HEK293 (cell line): Measurements from ENCODE around the gene TNNT2.

Source experiments
- CTCF ChIA-PET: fragments of 350-600 bp; formaldehyde crosslinking; extraction: SDS; loops from one replicate; lab custom pipeline; 2021; ENCODE audit warnings: antibody characterized with exemption; lab: Yijun Ruan, JAX
- POLR2A ChIA-PET: fragments of 300-600 bp; formaldehyde crosslinking; extraction: SDS; loops from one replicate; lab custom pipeline; 2020; ENCODE audit warnings: antibody characterized with exemption, inconsistent platforms; lab: Yijun Ruan, JAX
- H3K27ac ChIP-seq: fragments of 200-500 bp; sonication (Bioruptor generic); 2 replicates; pipeline ENCODE4 v1.5.1; 2014; ENCODE audit warnings: low read depth, low read length, control low read depth, inconsistent platforms; ENCODE audit errors: extremely low read depth
- H3K36me3 ChIP-seq, 2 experiments: fragments of 200-500 bp in 1 of 2; sonication (Bioruptor generic) in 1 of 2; 1 replicate in 1 of 2; 2 replicates in 1 of 2; pipeline ENCODE4 v1.5.1; 2014 to 2017; ENCODE audit warnings: inconsistent platforms in 2 of 2, low read length in 2 of 2; ENCODE audit not compliant: control insufficient read depth in 2 of 2, insufficient read depth in 1 of 2
- H3K4me1 ChIP-seq: fragments of 200-500 bp; sonication (Bioruptor generic); 2 replicates; pipeline ENCODE4 v1.5.1; 2014; ENCODE audit warnings: mild to moderate bottlenecking, low read length, inconsistent platforms; ENCODE audit not compliant: control insufficient read depth, insufficient read depth
- H3K4me3 ChIP-seq: 2 replicates; pipeline ENCODE4 v1.5.1; 2011; ENCODE audit warnings: low read depth, mild to moderate bottlenecking, control low read depth, low read length, moderate library complexity
- H3K9me3 ChIP-seq: fragments of 200-500 bp; sonication (Bioruptor generic); 2 replicates; pipeline ENCODE4 v1.5.1; 2014; ENCODE audit warnings: low read depth, low read length, inconsistent platforms; ENCODE audit not compliant: control insufficient read depth, insufficient read depth
- GLI4 ChIP-seq: fragments of 450-650 bp; formaldehyde crosslinking; IDR thresholded peaks from 2 replicates; pipeline ENCODE4 v1.5.1; 2016; ENCODE audit warnings: missing biosample characterization, missing genetic modification characterization
- KLF1 ChIP-seq: fragments of 450-650 bp; formaldehyde crosslinking; IDR thresholded peaks from 2 replicates; pipeline ENCODE4 v1.5.1; 2016; ENCODE audit warnings: missing biosample characterization, missing genetic modification characterization
- PRDM1 ChIP-seq: fragments of 450-650 bp; formaldehyde crosslinking; IDR thresholded peaks from 2 replicates; pipeline ENCODE4; 2016; ENCODE audit warnings: missing biosample characterization, missing genetic modification characterization
- ZBTB26 ChIP-seq: fragments of 450-650 bp; formaldehyde crosslinking; optimal IDR thresholded peaks from 2 replicates; pipeline ENCODE3; 2016; ENCODE audit warnings: missing biosample characterization, mild to moderate bottlenecking, missing genetic modification characterization
- ZIC2 ChIP-seq: fragments of 450-650 bp; formaldehyde crosslinking; IDR thresholded peaks from 2 replicates; pipeline ENCODE4 v1.5.1; 2016; ENCODE audit warnings: missing biosample characterization, missing genetic modification characterization
- ZNF114 ChIP-seq: fragments of 450-650 bp; formaldehyde crosslinking; IDR thresholded peaks from 2 replicates; pipeline ENCODE4 v1.5.0; 2017; ENCODE audit warnings: missing biosample characterization, missing genetic modification characterization
- ZNF211 ChIP-seq: fragments of 450-650 bp; formaldehyde crosslinking; IDR thresholded peaks from 2 replicates; pipeline ENCODE4 v1.5.1; 2016; ENCODE audit warnings: low read depth, missing biosample characterization, missing genetic modification characterization
- ZNF341 ChIP-seq: fragments of 450-650 bp; formaldehyde crosslinking; IDR thresholded peaks from 2 replicates; pipeline ENCODE4; 2016; ENCODE audit warnings: low read depth, missing biosample characterization, missing genetic modification characterization
- ZNF416 ChIP-seq: fragments of 450-650 bp; formaldehyde crosslinking; IDR thresholded peaks from 2 replicates; pipeline ENCODE4 v1.5.1; 2016; ENCODE audit warnings: missing biosample characterization, missing genetic modification characterization
- ZNF423 ChIP-seq: fragments of 450-650 bp; formaldehyde crosslinking; IDR thresholded peaks from 2 replicates; pipeline ENCODE4 v1.5.1; 2016; ENCODE audit warnings: missing biosample characterization, missing genetic modification characterization
- ZNF426 ChIP-seq: fragments of 450-650 bp; formaldehyde crosslinking; IDR thresholded peaks from 2 replicates; pipeline ENCODE4 v1.5.1; 2017; ENCODE audit warnings: missing biosample characterization, missing genetic modification characterization, mild to moderate bottlenecking, inconsistent platforms, moderate library complexity
- ZNF513 ChIP-seq: fragments of 450-650 bp; IDR thresholded peaks from 2 replicates; pipeline ENCODE4 v1.5.1; 2018; ENCODE audit warnings: missing biosample characterization, missing genetic modification characterization
- ZNF596 ChIP-seq: fragments of 450-650 bp; IDR thresholded peaks from 2 replicates; pipeline ENCODE4 v1.5.0; 2018; ENCODE audit warnings: missing biosample characterization, mild to moderate bottlenecking, missing genetic modification characterization, moderate library complexity
- ZNF660 ChIP-seq: fragments of 450-650 bp; IDR thresholded peaks from 2 replicates; pipeline ENCODE4 v1.5.1; 2018; ENCODE audit warnings: missing biosample characterization, mild to moderate bottlenecking, missing genetic modification characterization
- TF ChIP-seq, protein P1 (sequence below): fragments of 450-650 bp; formaldehyde crosslinking; IDR thresholded peaks from 2 replicates; pipeline ENCODE4 v1.5.0; 2017; ENCODE audit warnings: missing biosample characterization, missing genetic modification characterization, borderline replicate concordance
- TF ChIP-seq, protein P2 (sequence below): fragments of 450-650 bp; formaldehyde crosslinking; IDR thresholded peaks from 2 replicates; pipeline ENCODE4 v1.5.1; 2016; ENCODE audit warnings: missing biosample characterization, missing genetic modification characterization
- TF ChIP-seq, protein P3 (sequence below): fragments of 450-650 bp; formaldehyde crosslinking; IDR thresholded peaks from 2 replicates; pipeline ENCODE4 v1.5.1; 2016; ENCODE audit warnings: missing biosample characterization, missing genetic modification characterization, low read depth

TNNT2 gene

GRCh38 chr1:201336711-201337450 is 40.6 kb downstream of the TNNT2 start (continued):
- TF ChIP-seq ZIC2 (tag by site-specific recombination) (no peak), KLF1 (no peak), ZNF114 (no peak)
- TF ChIP-seq, protein P1, sequence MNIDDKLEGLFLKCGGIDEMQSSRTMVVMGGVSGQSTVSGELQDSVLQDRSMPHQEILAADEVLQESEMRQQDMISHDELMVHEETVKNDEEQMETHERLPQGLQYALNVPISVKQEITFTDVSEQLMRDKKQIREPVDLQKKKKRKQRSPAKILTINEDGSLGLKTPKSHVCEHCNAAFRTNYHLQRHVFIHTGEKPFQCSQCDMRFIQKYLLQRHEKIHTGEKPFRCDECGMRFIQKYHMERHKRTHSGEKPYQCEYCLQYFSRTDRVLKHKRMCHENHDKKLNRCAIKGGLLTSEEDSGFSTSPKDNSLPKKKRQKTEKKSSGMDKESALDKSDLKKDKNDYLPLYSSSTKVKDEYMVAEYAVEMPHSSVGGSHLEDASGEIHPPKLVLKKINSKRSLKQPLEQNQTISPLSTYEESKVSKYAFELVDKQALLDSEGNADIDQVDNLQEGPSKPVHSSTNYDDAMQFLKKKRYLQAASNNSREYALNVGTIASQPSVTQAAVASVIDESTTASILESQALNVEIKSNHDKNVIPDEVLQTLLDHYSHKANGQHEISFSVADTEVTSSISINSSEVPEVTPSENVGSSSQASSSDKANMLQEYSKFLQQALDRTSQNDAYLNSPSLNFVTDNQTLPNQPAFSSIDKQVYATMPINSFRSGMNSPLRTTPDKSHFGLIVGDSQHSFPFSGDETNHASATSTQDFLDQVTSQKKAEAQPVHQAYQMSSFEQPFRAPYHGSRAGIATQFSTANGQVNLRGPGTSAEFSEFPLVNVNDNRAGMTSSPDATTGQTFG = no peak

- no peaks in the 10 kb centered on the region for H3K9me3 ChIP-seq
- H3K36me3 ChIP-seq = no peaks in the 10 kb centered on the region
- CTCF ChIA-PET = interaction anchor here (4.0 kb wide), 1 partner anchor 11 kb away, joined by 18 read pairs; no protein-coding TSS in a partner anchor
- no peak overlapping the region for H3K27ac ChIP-seq
- POLR2A ChIA-PET = no interaction called here
- TF ChIP-seq ZNF211 = no peak
- no peak for TF ChIP-seq GLI4 (tag by site-specific recombination)
- no peaks in the 10 kb centered on the region for H3K4me1 ChIP-seq
- H3K4me3 ChIP-seq = no peak overlapping the region
Observed at GRCh38 chr1:201335901-201336300, 41.6 kb downstream of the TNNT2 start.

DNA sequence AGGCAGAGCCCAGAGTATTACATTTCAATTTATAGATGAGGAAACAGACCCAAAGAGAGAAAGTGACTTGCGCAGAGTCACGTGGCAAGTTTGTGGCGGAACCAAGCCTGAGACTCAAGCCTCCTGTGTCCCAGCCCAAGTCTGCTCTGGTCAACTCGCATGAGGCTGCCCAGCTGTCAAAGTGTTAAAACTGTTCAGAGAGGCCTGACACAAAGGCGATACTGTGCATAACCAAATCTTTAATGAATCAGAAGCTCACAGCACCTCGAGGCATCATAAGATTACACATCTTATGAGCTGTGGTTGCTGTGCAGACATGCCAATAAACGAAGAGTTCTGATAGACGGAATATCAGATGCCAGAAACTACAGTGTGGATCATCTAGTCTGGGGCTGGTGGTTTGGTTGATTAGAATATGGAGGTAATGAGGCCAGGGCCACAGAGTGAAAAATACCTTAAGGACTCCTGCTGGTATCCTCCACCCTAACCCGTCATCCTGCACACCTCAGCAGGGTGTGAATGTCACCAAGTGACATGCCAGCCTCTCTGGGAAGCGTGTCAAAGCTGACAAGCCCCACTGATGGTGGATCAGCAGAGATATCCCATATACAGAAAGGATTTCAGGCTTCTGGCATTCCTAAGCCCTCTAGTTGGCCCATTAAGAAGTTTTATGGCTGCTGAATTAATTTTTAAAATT is 42.2 kb downstream of the TNNT2 start:
- no peaks in the 10 kb centered on the region for H3K36me3 ChIP-seq
- H3K27ac ChIP-seq = no peak overlapping the region
- H3K4me3 ChIP-seq = no peak overlapping the region
- TF ChIP-seq PRDM1 (tag by site-specific recombination) (no peak), ZNF513 (tag by site-specific recombination) (no peak), ZNF423 (tag by site-specific recombination) (no peak), ZNF416 (tag by site-specific recombination) (no peak), ZBTB26 (tag by site-specific recombination) (no peak), ZNF596 (tag by site-specific recombination) (no peak), ZNF660 (tag by site-specific recombination) (no peak), ZNF341 (no peak), ZNF426 (tag by site-specific recombination) (no peak)
- TF ChIP-seq, protein P2, sequence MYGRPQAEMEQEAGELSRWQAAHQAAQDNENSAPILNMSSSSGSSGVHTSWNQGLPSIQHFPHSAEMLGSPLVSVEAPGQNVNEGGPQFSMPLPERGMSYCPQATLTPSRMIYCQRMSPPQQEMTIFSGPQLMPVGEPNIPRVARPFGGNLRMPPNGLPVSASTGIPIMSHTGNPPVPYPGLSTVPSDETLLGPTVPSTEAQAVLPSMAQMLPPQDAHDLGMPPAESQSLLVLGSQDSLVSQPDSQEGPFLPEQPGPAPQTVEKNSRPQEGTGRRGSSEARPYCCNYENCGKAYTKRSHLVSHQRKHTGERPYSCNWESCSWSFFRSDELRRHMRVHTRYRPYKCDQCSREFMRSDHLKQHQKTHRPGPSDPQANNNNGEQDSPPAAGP (tag by site-specific recombination) = no peak
- TF ChIP-seq, protein P3, sequence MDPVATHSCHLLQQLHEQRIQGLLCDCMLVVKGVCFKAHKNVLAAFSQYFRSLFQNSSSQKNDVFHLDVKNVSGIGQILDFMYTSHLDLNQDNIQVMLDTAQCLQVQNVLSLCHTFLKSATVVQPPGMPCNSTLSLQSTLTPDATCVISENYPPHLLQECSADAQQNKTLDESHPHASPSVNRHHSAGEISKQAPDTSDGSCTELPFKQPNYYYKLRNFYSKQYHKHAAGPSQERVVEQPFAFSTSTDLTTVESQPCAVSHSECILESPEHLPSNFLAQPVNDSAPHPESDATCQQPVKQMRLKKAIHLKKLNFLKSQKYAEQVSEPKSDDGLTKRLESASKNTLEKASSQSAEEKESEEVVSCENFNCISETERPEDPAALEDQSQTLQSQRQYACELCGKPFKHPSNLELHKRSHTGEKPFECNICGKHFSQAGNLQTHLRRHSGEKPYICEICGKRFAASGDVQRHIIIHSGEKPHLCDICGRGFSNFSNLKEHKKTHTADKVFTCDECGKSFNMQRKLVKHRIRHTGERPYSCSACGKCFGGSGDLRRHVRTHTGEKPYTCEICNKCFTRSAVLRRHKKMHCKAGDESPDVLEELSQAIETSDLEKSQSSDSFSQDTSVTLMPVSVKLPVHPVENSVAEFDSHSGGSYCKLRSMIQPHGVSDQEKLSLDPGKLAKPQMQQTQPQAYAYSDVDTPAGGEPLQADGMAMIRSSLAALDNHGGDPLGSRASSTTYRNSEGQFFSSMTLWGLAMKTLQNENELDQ (tag by site-specific recombination) = no peak
- no peaks in the 10 kb centered on the region for H3K4me1 ChIP-seq
- ChIA-PET CTCF (interaction anchor here (4.0 kb wide), 1 partner anchor 12 kb away, joined by 18 read pairs; no protein-coding TSS in a partner anchor), POLR2A (no interaction called here)
- H3K9me3 ChIP-seq = no peaks in the 10 kb centered on the region
